Measurements from ENCODE around the gene MAST3. TPM values are rescaled to one million over a fixed set of nuclear protein-coding genes. Genes with fewer than 3 reads are reported as not detected.

The MAST3 gene
- total RNA-seq, 1 donor from 2014 or later, result 0.79 TPM

- Histone ChIP-seq H3K4me3 (ENCODE audit: low read depth, low read length) (no peak overlapping the region), H3K27me3 (ENCODE audit: control insufficient read depth, insufficient read depth, low read length) (no peaks in the 10 kb centered on the region), H3K36me3 (ENCODE audit: control insufficient read depth, insufficient read depth, low read length) (no peaks in the 10 kb centered on the region)
- DNase-seq (ENCODE audit: low read depth), result no peak
- no peak for TF ChIP-seq CTCF (IDR thresholded peaks at IDR 0.05; ENCODE audit: insufficient read depth, low read length, severe bottlenecking)
- FAIRE-seq, result no peak
Observed at GRCh38 chr19:18179957-18180356, 82.4 kb downstream of the MAST3 start.

GRCh38 chr19:18183529-18183928 is 86.0 kb downstream of the MAST3 start:
- H3K36me3 ChIP-seq (ENCODE audit: control insufficient read depth, insufficient read depth, low read length), result no peaks in the 10 kb centered on the region
- no peak for TF ChIP-seq CTCF (IDR thresholded peaks at IDR 0.05; ENCODE audit: insufficient read depth, low read length, severe bottlenecking)
- DNase-seq (ENCODE audit: low read depth), result no peak
- FAIRE-seq, result no peak
- H3K4me3 ChIP-seq (ENCODE audit: low read depth, low read length), result no peak overlapping the region
- no peaks in the 10 kb centered on the region for H3K27me3 ChIP-seq (ENCODE audit: control insufficient read depth, insufficient read depth, low read length)

- Histone ChIP-seq H3K4me3 (ENCODE audit: low read depth, low read length) (no peak overlapping the region), H3K36me3 (ENCODE audit: control insufficient read depth, insufficient read depth, low read length) (no peaks in the 10 kb centered on the region), H3K27me3 (ENCODE audit: control insufficient read depth, insufficient read depth, low read length) (no peaks in the 10 kb centered on the region)
- no peak for FAIRE-seq
- DNase-seq (ENCODE audit: low read depth), result no peak
- no peak for TF ChIP-seq CTCF (IDR thresholded peaks at IDR 0.05; ENCODE audit: insufficient read depth, low read length, severe bottlenecking)
Observed at GRCh38 chr19:18185538-18185937, 88.0 kb downstream of the MAST3 start.

- DNase-seq (ENCODE audit: low read depth), result no peak
- no peak for TF ChIP-seq CTCF (IDR thresholded peaks at IDR 0.05; ENCODE audit: insufficient read depth, low read length, severe bottlenecking)
- peaks cover 2% of the 10 kb centered on the region for H3K36me3 ChIP-seq (ENCODE audit: control insufficient read depth, insufficient read depth, low read length)
- H3K4me3 ChIP-seq (ENCODE audit: low read depth, low read length), result no peak overlapping the region
- FAIRE-seq, result no peak
- H3K27me3 ChIP-seq (ENCODE audit: control insufficient read depth, insufficient read depth, low read length), result no peaks in the 10 kb centered on the region
Observed at GRCh38 chr19:18190278-18190677, 92.7 kb downstream of the MAST3 start.

- Histone ChIP-seq H3K27me3 (ENCODE audit: control insufficient read depth, insufficient read depth, low read length) (no peaks in the 10 kb centered on the region), H3K4me3 (ENCODE audit: low read depth, low read length) (peak overlapping the region; percentile 48), H3K36me3 (ENCODE audit: control insufficient read depth, insufficient read depth, low read length) (peaks cover 5% of the 10 kb centered on the region)
- DNase-seq (ENCODE audit: low read depth), result peak; percentile 92
- peak; percentile 12 for TF ChIP-seq CTCF (IDR thresholded peaks at IDR 0.05; ENCODE audit: insufficient read depth, low read length, severe bottlenecking)
- no peak for FAIRE-seq
Observed at GRCh38 chr19:18191640-18192062, 94.1 kb downstream of the MAST3 start.

- peak; percentile 89 for FAIRE-seq
- Histone ChIP-seq H3K4me3 (ENCODE audit: low read depth, low read length) (peak within 1 kb of the TSS; percentile 71), H3K36me3 (ENCODE audit: control insufficient read depth, insufficient read depth, low read length) (peaks cover 5% of the 10 kb centered on the region), H3K27me3 (ENCODE audit: control insufficient read depth, insufficient read depth, low read length) (no peaks in the 10 kb centered on the region)
- TF ChIP-seq CTCF (IDR thresholded peaks at IDR 0.05; ENCODE audit: insufficient read depth, low read length, severe bottlenecking), result no peak
- DNase-seq (ENCODE audit: low read depth), result peak; percentile 99
Observed at GRCh38 chr19:18192673-18193387, 95.3 kb downstream of the MAST3 start, which contains the start of gene MPV17L2. Gene MPV17L2, plus strand, starts transcription at chr19:18193218. Its CDS starts 64 bp downstream, at chr19:18193282.
